Neural progenitor cell (in vitro differentiated cells): ENCODE measurements around the gene NEU1. TPM values are rescaled to one million over a fixed set of nuclear protein-coding genes. Genes with fewer than 3 reads are reported as not detected.

Source experiments
- DNase-seq: peaks from one replicate; pipeline ENCODE4 v3.0.0-alpha.2; 2016; ENCODE audit warnings: low spot score
- H2AFZ ChIP-seq: fragments of 200-600 bp; sonication (generic); replicated peaks from 2 replicates; pipeline ENCODE4 v1.6.1; 2016; ENCODE audit warnings: antibody characterized with exemption
- H3F3A ChIP-seq: fragments of 200-600 bp; sonication (generic); 2 replicates; pipeline ENCODE4 v1.6.1; 2016; ENCODE audit warnings: antibody characterized with exemption, low read depth
- H3K27ac ChIP-seq: fragments of 200-600 bp; sonication (generic); 2 replicates; pipeline ENCODE4 v1.5.1; 2016; ENCODE audit warnings: mild to moderate bottlenecking
- H3K27me3 ChIP-seq: fragments of 200-600 bp; sonication (generic); 2 replicates; pipeline ENCODE4 v1.6.1; 2016; ENCODE audit warnings: mild to moderate bottlenecking, moderate library complexity
- H3K36me3 ChIP-seq: fragments of 200-600 bp; sonication (generic); 2 replicates; pipeline ENCODE4 v1.5.1; 2016
- H3K4me1 ChIP-seq: fragments of 200-600 bp; sonication (generic); 2 replicates; pipeline ENCODE4 v1.6.1; 2016; ENCODE audit warnings: mixed run types
- H3K4me2 ChIP-seq: fragments of 200-600 bp; sonication (generic); 2 replicates; pipeline ENCODE4 v1.6.1; 2016
- H3K4me3 ChIP-seq: fragments of 200-600 bp; sonication (generic); 2 replicates; pipeline ENCODE4 v1.5.1; 2016
- H3K79me2 ChIP-seq: fragments of 200-600 bp; sonication (generic); 2 replicates; pipeline ENCODE4 v1.6.1; 2016; ENCODE audit warnings: low read depth
- H3K9ac ChIP-seq: fragments of 200-600 bp; sonication (generic); 2 replicates; pipeline ENCODE4 v1.6.1; 2016
- H3K9me3 ChIP-seq: fragments of 200-600 bp; sonication (generic); 2 replicates; pipeline ENCODE4 v1.5.1; 2016; ENCODE audit warnings: low read depth
- H4K20me1 ChIP-seq: fragments of 200-600 bp; sonication (generic); 2 replicates; pipeline ENCODE4 v1.6.1; 2016; ENCODE audit warnings: low read depth
- H3K27ac Mint-ChIP-seq: 3 replicates; pipeline ENCODE4 v1.8.0; 2021; ENCODE audit warnings: mixed read lengths
- H3K27me3 Mint-ChIP-seq: 2 replicates; pipeline ENCODE4 v1.8.0; 2022; ENCODE audit warnings: low read depth, mild to moderate bottlenecking, inconsistent platforms, moderate library complexity, mixed read lengths; ENCODE audit not compliant: insufficient read depth
- H3K36me3 Mint-ChIP-seq: 3 replicates; pipeline ENCODE4 v1.8.0; 2021; ENCODE audit warnings: mixed read lengths
- H3K4me1 Mint-ChIP-seq: 3 replicates; pipeline ENCODE4 v1.8.0; 2021; ENCODE audit warnings: mixed read lengths
- H3K4me3 Mint-ChIP-seq: 3 replicates; pipeline ENCODE4 v1.8.0; 2021; ENCODE audit warnings: mild to moderate bottlenecking, moderate library complexity, mixed read lengths
- H3K9me3 Mint-ChIP-seq: 3 replicates; pipeline ENCODE4 v1.8.0; 2020; ENCODE audit warnings: mixed read lengths
- EZH2 ChIP-seq: fragments of 200-600 bp; sonication (generic); IDR thresholded peaks from 2 replicates; pipeline ENCODE4 v1.6.1; 2017; ENCODE audit warnings: antibody characterized with exemption, mild to moderate bottlenecking, moderate library complexity
- EZH2phosphoT487 ChIP-seq: fragments of 200-600 bp; sonication (generic); IDR thresholded peaks from 2 replicates; pipeline ENCODE4 v1.6.1; 2017; ENCODE audit warnings: antibody characterized with exemption
- total RNA-seq: library from RNA; depleted of rRNA; stranded (reverse); fragments of >200 nt; gene quantifications from 2 replicates; pipeline ENCODE4 v1.2.3, GENCODE V29; 2015; ENCODE audit warnings: low replicate concordance
- TF ChIP-seq, protein P1 (sequence below): fragments of 200-600 bp; sonication (generic); IDR thresholded peaks from 2 replicates; pipeline ENCODE4 v1.5.1; 2017; ENCODE audit warnings: antibody characterized with exemption, mild to moderate bottlenecking

Gene NEU1
- total RNA-seq, 1 donor from 2014 or later: 17.4 TPM

DNA sequence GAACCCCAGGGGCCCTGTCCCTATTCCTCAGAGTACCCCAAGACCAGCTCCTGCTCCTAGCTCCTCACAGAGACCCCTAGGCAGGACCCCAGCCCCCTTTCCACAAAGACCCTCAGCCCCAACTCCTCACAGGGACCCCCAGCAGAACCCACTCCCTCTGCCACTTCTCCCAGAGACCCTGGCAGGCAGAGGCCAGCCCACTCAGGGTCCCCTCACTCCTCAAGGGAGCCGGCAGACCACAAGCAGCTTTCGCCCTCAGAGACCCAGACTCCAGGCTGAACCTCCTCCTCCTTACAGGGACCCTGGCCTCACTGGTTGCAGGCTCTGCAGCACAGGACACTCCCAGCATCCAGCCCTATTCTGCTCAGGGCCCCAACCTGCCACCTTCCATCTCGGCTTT lies 15.6 kb upstream of the NEU1 start:
- Histone ChIP-seq H3K36me3 (no peaks in the 10 kb centered on the region), H3K9ac (no peak overlapping the region), H3K27ac (no peak overlapping the region), H3K4me3 (no peak overlapping the region), H3K79me2 (no peaks in the 10 kb centered on the region), H3F3A (peaks cover 9% of the 10 kb centered on the region), H4K20me1 (no peaks in the 10 kb centered on the region), H3K4me1 (no peaks in the 10 kb centered on the region), H3K27me3 (no peaks in the 10 kb centered on the region), H2AFZ (no peak overlapping the region), H3K9me3 (no peaks in the 10 kb centered on the region), H3K4me2 (no peak overlapping the region)
- H3K27ac Mint-ChIP-seq: no peak overlapping the region
- H3K27me3 Mint-ChIP-seq: peaks cover 5% of the 10 kb centered on the region
- TF ChIP-seq, protein P1, sequence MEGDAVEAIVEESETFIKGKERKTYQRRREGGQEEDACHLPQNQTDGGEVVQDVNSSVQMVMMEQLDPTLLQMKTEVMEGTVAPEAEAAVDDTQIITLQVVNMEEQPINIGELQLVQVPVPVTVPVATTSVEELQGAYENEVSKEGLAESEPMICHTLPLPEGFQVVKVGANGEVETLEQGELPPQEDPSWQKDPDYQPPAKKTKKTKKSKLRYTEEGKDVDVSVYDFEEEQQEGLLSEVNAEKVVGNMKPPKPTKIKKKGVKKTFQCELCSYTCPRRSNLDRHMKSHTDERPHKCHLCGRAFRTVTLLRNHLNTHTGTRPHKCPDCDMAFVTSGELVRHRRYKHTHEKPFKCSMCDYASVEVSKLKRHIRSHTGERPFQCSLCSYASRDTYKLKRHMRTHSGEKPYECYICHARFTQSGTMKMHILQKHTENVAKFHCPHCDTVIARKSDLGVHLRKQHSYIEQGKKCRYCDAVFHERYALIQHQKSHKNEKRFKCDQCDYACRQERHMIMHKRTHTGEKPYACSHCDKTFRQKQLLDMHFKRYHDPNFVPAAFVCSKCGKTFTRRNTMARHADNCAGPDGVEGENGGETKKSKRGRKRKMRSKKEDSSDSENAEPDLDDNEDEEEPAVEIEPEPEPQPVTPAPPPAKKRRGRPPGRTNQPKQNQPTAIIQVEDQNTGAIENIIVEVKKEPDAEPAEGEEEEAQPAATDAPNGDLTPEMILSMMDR: no peak
- no peak for TF ChIP-seq EZH2
- no peak for TF ChIP-seq EZH2phosphoT487
- no peaks in the 10 kb centered on the region for H3K9me3 Mint-ChIP-seq
- no peak overlapping the region for H3K4me3 Mint-ChIP-seq
- H3K4me1 Mint-ChIP-seq: no peaks in the 10 kb centered on the region
- peaks cover 20% of the 10 kb centered on the region for H3K36me3 Mint-ChIP-seq
- no peak for DNase-seq

DNA sequence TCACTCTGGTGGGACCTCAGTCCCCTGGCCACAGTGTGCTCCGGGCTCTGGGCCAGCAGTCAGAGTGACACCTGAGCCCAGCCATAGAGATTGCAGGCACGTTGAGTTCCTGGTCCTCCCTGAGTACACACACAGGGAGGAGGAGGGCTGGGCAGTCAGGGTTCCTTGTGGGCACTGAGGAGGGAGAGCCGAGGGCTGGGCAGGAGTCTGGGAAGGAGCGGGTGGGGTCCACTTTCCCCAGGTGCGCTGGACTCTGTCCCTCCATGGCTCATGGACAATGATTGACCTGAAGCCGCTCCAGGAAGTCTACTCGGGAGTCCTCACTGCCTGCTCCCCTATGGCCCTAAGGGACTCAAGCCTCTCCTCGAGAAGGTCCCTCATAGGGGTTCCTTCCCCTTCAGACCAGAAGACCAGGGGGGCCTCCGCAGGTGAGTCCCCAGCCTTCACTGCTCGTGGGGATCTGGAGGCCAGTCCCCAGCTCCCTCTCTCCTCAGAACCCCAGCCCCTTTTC lies 15.1 kb upstream of the NEU1 start:
- Mint-ChIP-seq H3K4me1 (no peaks in the 10 kb centered on the region), H3K9me3 (no peaks in the 10 kb centered on the region), H3K27me3 (peaks cover 4% of the 10 kb centered on the region), H3K4me3 (no peak overlapping the region), H3K36me3 (peaks cover 20% of the 10 kb centered on the region), H3K27ac (no peak overlapping the region)
- H3F3A ChIP-seq: peaks cover 9% of the 10 kb centered on the region
- H3K9me3 ChIP-seq: no peaks in the 10 kb centered on the region
- DNase-seq: no peak
- TF ChIP-seq, protein P1: no peak
- TF ChIP-seq EZH2: no peak
- no peak for TF ChIP-seq EZH2phosphoT487
- H3K79me2 ChIP-seq: no peaks in the 10 kb centered on the region
- no peak overlapping the region for H3K4me3 ChIP-seq
- H3K4me1 ChIP-seq: no peaks in the 10 kb centered on the region
- no peak overlapping the region for H2AFZ ChIP-seq
- H3K9ac ChIP-seq: no peak overlapping the region
- H4K20me1 ChIP-seq: no peaks in the 10 kb centered on the region
- no peaks in the 10 kb centered on the region for H3K36me3 ChIP-seq
- no peaks in the 10 kb centered on the region for H3K27me3 ChIP-seq
- no peak overlapping the region for H3K27ac ChIP-seq
- H3K4me2 ChIP-seq: no peak overlapping the region

DNA sequence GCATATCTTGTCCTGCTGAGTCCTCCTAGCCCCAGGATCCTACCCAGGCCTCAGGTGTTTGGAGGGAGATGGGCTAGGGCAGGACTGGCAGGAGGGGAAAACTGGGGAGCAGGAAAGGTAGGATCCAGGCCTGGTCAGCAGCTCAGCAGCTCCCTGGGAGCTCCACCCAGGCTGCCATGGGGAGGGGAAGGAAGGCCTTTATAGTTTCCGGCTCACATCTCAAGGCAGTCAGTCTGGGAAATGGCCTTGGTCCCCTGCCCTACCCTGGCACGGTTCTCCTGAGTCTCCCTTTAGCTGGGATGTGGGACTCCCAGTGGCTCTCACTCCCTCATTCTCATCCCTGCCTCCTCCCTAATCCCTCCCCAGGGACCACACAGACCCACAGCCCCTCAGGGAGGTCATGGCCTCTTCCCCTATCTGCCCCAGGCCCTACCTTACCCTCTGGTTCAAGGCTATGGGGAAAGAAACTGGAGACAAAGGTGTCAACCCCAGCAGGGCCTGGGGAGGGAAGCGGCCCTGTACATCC lies 14.6 kb upstream of the NEU1 start:
- no peaks in the 10 kb centered on the region for H4K20me1 ChIP-seq
- Mint-ChIP-seq H3K27ac (no peak overlapping the region), H3K4me3 (no peak overlapping the region), H3K27me3 (peaks cover 2% of the 10 kb centered on the region), H3K4me1 (no peaks in the 10 kb centered on the region), H3K9me3 (no peaks in the 10 kb centered on the region), H3K36me3 (peaks cover 17% of the 10 kb centered on the region)
- H2AFZ ChIP-seq: no peak overlapping the region
- no peak overlapping the region for H3K27ac ChIP-seq
- no peak overlapping the region for H3K4me3 ChIP-seq
- no peaks in the 10 kb centered on the region for H3K36me3 ChIP-seq
- H3F3A ChIP-seq: peaks cover 9% of the 10 kb centered on the region
- DNase-seq: no peak
- no peak overlapping the region for H3K9ac ChIP-seq
- H3K4me1 ChIP-seq: no peaks in the 10 kb centered on the region
- no peaks in the 10 kb centered on the region for H3K27me3 ChIP-seq
- no peak for TF ChIP-seq EZH2
- no peak for TF ChIP-seq EZH2phosphoT487
- TF ChIP-seq, protein P1: no peak
- no peaks in the 10 kb centered on the region for H3K9me3 ChIP-seq
- no peak overlapping the region for H3K4me2 ChIP-seq
- H3K79me2 ChIP-seq: no peaks in the 10 kb centered on the region
